Measurements from ENCODE around the gene ZNF92.

The ZNF92 gene

DNA sequence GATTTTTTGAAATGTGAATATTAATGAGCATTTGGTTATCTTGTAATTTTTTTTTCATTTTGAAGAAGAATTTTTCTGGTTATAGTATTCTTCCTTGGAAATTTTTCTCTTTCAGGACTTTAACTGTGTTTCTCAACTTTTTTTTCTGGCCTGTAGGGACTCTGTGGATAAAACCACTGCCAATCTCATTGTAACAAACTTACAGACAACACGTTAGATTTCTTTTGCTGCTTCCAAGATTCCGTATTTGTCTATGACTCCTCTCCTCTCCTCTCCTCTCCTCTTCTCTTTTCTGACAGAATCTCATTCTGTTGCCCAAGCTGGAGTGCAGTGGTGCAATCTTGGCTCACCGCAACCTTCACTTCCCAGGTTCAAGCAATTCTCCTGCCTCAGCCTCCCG, 19.4 kb upstream of the ZNF92 start:
- DNase-seq (ENCODE audit: low spot score): no peak
- TF ChIP-seq, protein P1, sequence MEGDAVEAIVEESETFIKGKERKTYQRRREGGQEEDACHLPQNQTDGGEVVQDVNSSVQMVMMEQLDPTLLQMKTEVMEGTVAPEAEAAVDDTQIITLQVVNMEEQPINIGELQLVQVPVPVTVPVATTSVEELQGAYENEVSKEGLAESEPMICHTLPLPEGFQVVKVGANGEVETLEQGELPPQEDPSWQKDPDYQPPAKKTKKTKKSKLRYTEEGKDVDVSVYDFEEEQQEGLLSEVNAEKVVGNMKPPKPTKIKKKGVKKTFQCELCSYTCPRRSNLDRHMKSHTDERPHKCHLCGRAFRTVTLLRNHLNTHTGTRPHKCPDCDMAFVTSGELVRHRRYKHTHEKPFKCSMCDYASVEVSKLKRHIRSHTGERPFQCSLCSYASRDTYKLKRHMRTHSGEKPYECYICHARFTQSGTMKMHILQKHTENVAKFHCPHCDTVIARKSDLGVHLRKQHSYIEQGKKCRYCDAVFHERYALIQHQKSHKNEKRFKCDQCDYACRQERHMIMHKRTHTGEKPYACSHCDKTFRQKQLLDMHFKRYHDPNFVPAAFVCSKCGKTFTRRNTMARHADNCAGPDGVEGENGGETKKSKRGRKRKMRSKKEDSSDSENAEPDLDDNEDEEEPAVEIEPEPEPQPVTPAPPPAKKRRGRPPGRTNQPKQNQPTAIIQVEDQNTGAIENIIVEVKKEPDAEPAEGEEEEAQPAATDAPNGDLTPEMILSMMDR (IDR thresholded peaks at IDR 0.05; ENCODE audit: extremely low read depth, insufficient read depth, missing control alignments): no peak
- in situ Hi-C loops (cut with MboI; ENCODE audit: low pct_unique_long_range_greater_than_20kb, low sequenced_read_pairs, unreplicated experiment): no loop called here

GRCh38 chr7:65369843-65370242, 3.8 kb upstream of the ZNF92 start:
- DNase-seq (ENCODE audit: low spot score): no peak
- in situ Hi-C loops (cut with MboI; ENCODE audit: low pct_unique_long_range_greater_than_20kb, low sequenced_read_pairs, unreplicated experiment): no loop called here
- TF ChIP-seq, protein P1 (IDR thresholded peaks at IDR 0.05; ENCODE audit: extremely low read depth, insufficient read depth, missing control alignments): no peak

- TF ChIP-seq, protein P1 (IDR thresholded peaks at IDR 0.05; ENCODE audit: extremely low read depth, insufficient read depth, missing control alignments): no peak
- no peak for DNase-seq (ENCODE audit: low spot score)
- in situ Hi-C loops (cut with MboI; ENCODE audit: low pct_unique_long_range_greater_than_20kb, low sequenced_read_pairs, unreplicated experiment): no loop called here
Observed at GRCh38 chr7:65371468-65371867, 2.2 kb upstream of the ZNF92 start.

DNA sequence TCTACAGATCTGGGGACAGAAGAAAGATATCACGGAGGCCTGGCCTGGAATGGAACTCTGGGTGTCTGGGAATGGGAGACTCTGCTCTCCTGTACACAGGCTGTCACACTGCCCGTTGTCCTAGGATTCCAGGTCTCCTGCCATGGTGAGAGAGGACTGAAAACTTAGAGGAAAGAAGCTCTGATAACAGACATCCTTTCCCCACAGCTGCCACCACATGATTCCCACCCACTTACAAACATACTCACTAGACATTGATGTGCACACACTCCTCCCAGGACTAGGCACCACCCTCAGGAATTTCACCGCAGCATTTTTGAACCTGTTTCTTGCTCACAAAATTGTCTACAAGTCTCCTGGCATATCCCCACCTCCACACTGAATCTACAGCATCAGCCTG, 5.7 kb downstream of the ZNF92 start:
- in situ Hi-C loops (cut with MboI; ENCODE audit: low pct_unique_long_range_greater_than_20kb, low sequenced_read_pairs, unreplicated experiment): no loop called here
- TF ChIP-seq, protein P1 (IDR thresholded peaks at IDR 0.05; ENCODE audit: extremely low read depth, insufficient read depth, missing control alignments): no peak
- no peak for DNase-seq (ENCODE audit: low spot score)

GRCh38 chr7:65381742-65382141, 8.1 kb downstream of the ZNF92 start:
- in situ Hi-C loops (cut with MboI; ENCODE audit: low pct_unique_long_range_greater_than_20kb, low sequenced_read_pairs, unreplicated experiment): no loop called here
- no peak for DNase-seq (ENCODE audit: low spot score)
- TF ChIP-seq, protein P1 (IDR thresholded peaks at IDR 0.05; ENCODE audit: extremely low read depth, insufficient read depth, missing control alignments): no peak

GRCh38 chr7:65382452-65382851, 8.8 kb downstream of the ZNF92 start:
- in situ Hi-C loops (cut with MboI; ENCODE audit: low pct_unique_long_range_greater_than_20kb, low sequenced_read_pairs, unreplicated experiment): no loop called here
- TF ChIP-seq, protein P1 (IDR thresholded peaks at IDR 0.05; ENCODE audit: extremely low read depth, insufficient read depth, missing control alignments): no peak
- no peak for DNase-seq (ENCODE audit: low spot score)

DNA sequence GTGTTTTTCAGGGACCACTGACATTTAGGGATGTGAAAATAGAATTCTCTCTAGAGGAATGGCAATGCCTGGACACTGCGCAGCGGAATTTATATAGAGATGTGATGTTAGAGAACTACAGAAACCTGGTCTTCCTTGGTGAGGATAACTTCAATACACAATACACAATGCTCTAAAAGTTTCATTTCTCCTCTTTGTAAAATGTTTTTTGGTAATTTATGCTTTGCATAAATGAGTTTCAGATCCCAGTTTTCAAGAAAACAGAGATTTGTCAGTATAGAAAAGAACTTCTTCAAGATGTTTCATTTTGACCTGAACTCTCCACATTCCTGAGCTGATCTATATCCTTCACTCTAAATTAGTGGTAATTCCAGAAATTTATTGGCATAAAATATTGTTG, 14.2 kb downstream of the ZNF92 start:
- TF ChIP-seq, protein P1 (IDR thresholded peaks at IDR 0.05; ENCODE audit: extremely low read depth, insufficient read depth, missing control alignments): no peak
- no peak for DNase-seq (ENCODE audit: low spot score)
- in situ Hi-C loops (cut with MboI; ENCODE audit: low pct_unique_long_range_greater_than_20kb, low sequenced_read_pairs, unreplicated experiment): no loop called here
